ENCODE data around the gene MSH5.

GRCh38 chr6:31707701-31708100, 32.1 kb upstream of the MSH5 start:
- TF ChIP-seq POLR2A (IDR thresholded peaks at IDR 0.05) = no peak
- no peak for TF ChIP-seq CTCF (IDR thresholded peaks at IDR 0.05)
